B cell (primary cell): Measurements from ENCODE around the gene ELAVL2. TPM values are rescaled to one million over a fixed set of nuclear protein-coding genes. Genes with fewer than 3 reads are reported as not detected.

Experiments
- ATAC-seq: fragments of 200-7000 bp; cut with Tn5 transposase; one replicate; pipeline ENCODE4 v1.10.0; 2021; ENCODE audit warnings: low read depth, mild to moderate bottlenecking, moderate number of reproducible peaks, moderate library complexity
- CTCF ChIA-PET: fragments of 350-600 bp; sonication (Branson Sonifier 250); formaldehyde crosslinking; loops from one replicate; lab custom pipeline; 2021; ENCODE audit warnings: antibody characterized with exemption, inconsistent platforms; lab: Charles Lee
- POLR2A ChIA-PET: fragments of 350-600 bp; sonication (Branson Sonifier 250); formaldehyde crosslinking; loops from one replicate; lab custom pipeline; 2021; ENCODE audit warnings: antibody characterized with exemption; lab: Charles Lee
- DNase-seq: peaks from one replicate; pipeline ENCODE4 v3.0.0; 2013
- H2AFZ ChIP-seq: 2 replicates; pipeline ENCODE4 v1.6.1; 2012; ENCODE audit warnings: mild to moderate bottlenecking, low read depth, low read length; ENCODE audit not compliant: insufficient read depth, poor library complexity, severe bottlenecking
- H3K27ac ChIP-seq, 2 donors: 1 replicate in 1 of 2; 2 replicates in 1 of 2; pipeline ENCODE4 v1.5.1; 2012 to 2013; ENCODE audit warnings: low read length in 2 of 2, mild to moderate bottlenecking in 2 of 2, moderate library complexity in 1 of 2
- H3K27me3 ChIP-seq, 4 experiments: fragments of 200-600 bp in 1 of 4; sonication (generic) in 1 of 4; replicated peaks in 1 of 4; 1 replicate in 2 of 4; 2 replicates in 2 of 4; pipeline versions ENCODE4 v1.6.1 to v1.7.0; 2013 to 2016; ENCODE audit warnings: low read length in 3 of 4, mild to moderate bottlenecking in 2 of 4, mixed read lengths in 1 of 4, moderate library complexity in 1 of 4; ENCODE audit not compliant: insufficient read depth in 4 of 4, control insufficient read depth in 3 of 4; ENCODE audit errors: control extremely low read depth in 1 of 4
- H3K36me3 ChIP-seq, 2 experiments: replicated peaks in 1 of 2; 1 replicate in 1 of 2; 2 replicates in 1 of 2; pipeline versions ENCODE4 v1.6.1 to v1.7.1; 2013; ENCODE audit warnings: low read length in 1 of 2; ENCODE audit not compliant: insufficient read depth in 2 of 2, control insufficient read depth in 1 of 2; ENCODE audit errors: control extremely low read depth in 1 of 2, extremely low read depth in 1 of 2
- H3K4me1 ChIP-seq, 2 donors: fragments of 200-600 bp in 1 of 2; sonication (generic) in 1 of 2; 1 replicate in 1 of 2; 2 replicates in 1 of 2; pipeline versions ENCODE4 v1.5.1 to v1.6.1; 2013 to 2017; ENCODE audit warnings: low read length in 2 of 2; ENCODE audit not compliant: control insufficient read depth in 2 of 2, insufficient read depth in 2 of 2
- H3K4me2 ChIP-seq: replicated peaks from 2 replicates; pipeline ENCODE3; 2012; ENCODE audit warnings: mild to moderate bottlenecking, low read depth, low read length; ENCODE audit not compliant: poor library complexity, severe bottlenecking
- H3K4me3 ChIP-seq, 5 experiments: fragments of 200-600 bp in 1 of 5; sonication (generic) in 1 of 5; 1 replicate in 3 of 5; 2 replicates in 2 of 5; pipeline versions ENCODE4 v1.5.1 to v1.7.0; 2011 to 2016; ENCODE audit warnings: low read length in 4 of 5, mild to moderate bottlenecking in 4 of 5, low read depth in 2 of 5, control low read depth in 1 of 5, moderate library complexity in 1 of 5; ENCODE audit not compliant: insufficient read depth in 1 of 5; ENCODE audit errors: control extremely low read depth in 1 of 5, extremely low read depth in 1 of 5
- H3K79me2 ChIP-seq: fragments of 200-600 bp; sonication (generic); one replicate; pipeline ENCODE4 v1.6.0; 2016; ENCODE audit warnings: low read length; ENCODE audit not compliant: control insufficient read depth, insufficient read depth
- H3K9ac ChIP-seq: fragments of 200-600 bp; sonication (generic); 2 replicates; pipeline ENCODE4 v1.6.1; 2017; ENCODE audit warnings: mild to moderate bottlenecking, low read length, moderate library complexity
- H3K9me3 ChIP-seq, 3 donors: one replicate each; pipeline versions ENCODE4 v1.6.1 to v1.7.1; 2013; ENCODE audit warnings: low read length in 2 of 3; ENCODE audit not compliant: control insufficient read depth in 2 of 3, insufficient read depth in 1 of 3; ENCODE audit errors: control extremely low read depth in 1 of 3
- H4K20me1 ChIP-seq: 2 replicates; pipeline ENCODE4 v1.6.0; 2012; ENCODE audit warnings: mild to moderate bottlenecking, low read length; ENCODE audit not compliant: insufficient read depth, control insufficient read depth, poor library complexity, severe bottlenecking
- H3K27ac Mint-ChIP-seq: one replicate; pipeline ENCODE4 v1.8.0; 2021; ENCODE audit warnings: mixed read lengths
- H3K27me3 Mint-ChIP-seq: one replicate; pipeline ENCODE4 v1.8.0; 2021; ENCODE audit warnings: mixed read lengths
- H3K4me1 Mint-ChIP-seq: one replicate; pipeline ENCODE4 v1.8.0; 2021; ENCODE audit warnings: mixed read lengths
- H3K4me3 Mint-ChIP-seq: one replicate; pipeline ENCODE4 v1.8.0; 2021; ENCODE audit warnings: mixed read lengths
- H3K9me3 Mint-ChIP-seq: one replicate; pipeline ENCODE4 v1.8.0; 2022; ENCODE audit warnings: mixed read lengths; ENCODE audit not compliant: insufficient read depth
- CTCF ChIP-seq: fragments of 200-600 bp; IDR thresholded peaks from one replicate; pipeline ENCODE4 v1.8.0; 2022; ENCODE audit warnings: antibody characterized with exemption, mild to moderate bottlenecking
- EZH2 ChIP-seq: IDR thresholded peaks from 2 replicates; pipeline ENCODE4 v1.6.1; 2012; ENCODE audit warnings: borderline replicate concordance, low read depth, mild to moderate bottlenecking, moderate library complexity, low read length; ENCODE audit not compliant: insufficient read depth, poor library complexity, severe bottlenecking
- WGBS: methylation state at CpG from one replicate; pipeline ENCODE4 v1.1.5; 2013; ENCODE audit warnings: missing lambda C conversion rate; ENCODE audit not compliant: insufficient coverage; 5-methylcytosine and 5-hydroxymethylcytosine counted together
- intact Hi-C: fragments of 100-400 bp; cut with micrococcal nuclease; formaldehyde crosslinking; loops from one replicate; pipeline ENCODE4 v1.10.0; 2022
- polyA plus RNA-seq: library from polyadenylated mRNA; depleted of rRNA; stranded (reverse); fragments of >200 nt; gene quantifications from 2 replicates; pipeline ENCODE4 v1.2.3, GENCODE V29; 2012
- total RNA-seq, 2 donors: library from RNA; stranded (reverse); fragments of 120-200 nt in 1 of 2; gene quantifications; 1 replicate in 1 of 2; 2 replicates in 1 of 2; pipeline versions ENCODE4 v1.2.3 to v1.2.4, GENCODE V29; 2013 to 2022

Gene ELAVL2
- total and polyA plus RNA-seq, 2 donors (not counting 1 experiment from before 2014, with no cell fraction given), result not detected

GRCh38 chr9:23730364-23730763 lies 95.7 kb downstream of the ELAVL2 start:
- WGBS, result no CpG with 5 or more reads among the region's 2 CpGs
- TF ChIP-seq CTCF (no peak), EZH2 (no peak)
- DNase-seq (no peak), ATAC-seq (no peak)
- Histone ChIP-seq H3K9me3 (no peaks in the 10 kb centered on the region), H3K4me1 (no peaks in the 10 kb centered on the region), H3K27ac (no peak overlapping the region), H3K4me3 (no peak overlapping the region), H4K20me1 (no peaks in the 10 kb centered on the region), H2AFZ (no peak overlapping the region), H3K79me2 (no peaks in the 10 kb centered on the region), H3K4me2 (no peak overlapping the region), H3K27me3 (no peaks in the 10 kb centered on the region), H3K9ac (no peak overlapping the region), H3K36me3 (no peaks in the 10 kb centered on the region)
- Mint-ChIP-seq H3K4me3 (no peak overlapping the region), H3K27ac (no peak overlapping the region), H3K4me1 (no peaks in the 10 kb centered on the region), H3K27me3 (no peaks in the 10 kb centered on the region), H3K9me3 (no peaks in the 10 kb centered on the region)
- POLR2A ChIA-PET, result no interaction called here
- CTCF ChIA-PET, result no interaction called here
- intact Hi-C loops, result no loop called here

- Histone ChIP-seq H3K36me3 (no peaks in the 10 kb centered on the region), H4K20me1 (no peaks in the 10 kb centered on the region), H3K4me1 (no peaks in the 10 kb centered on the region), H3K27me3 (no peaks in the 10 kb centered on the region), H3K4me2 (no peak overlapping the region), H3K4me3 (no peak overlapping the region), H2AFZ (no peak overlapping the region), H3K79me2 (no peaks in the 10 kb centered on the region), H3K27ac (no peak overlapping the region), H3K9me3 (no peaks in the 10 kb centered on the region), H3K9ac (no peak overlapping the region)
- ChIA-PET CTCF (no interaction called here), POLR2A (no interaction called here)
- Mint-ChIP-seq H3K9me3 (no peaks in the 10 kb centered on the region), H3K4me1 (no peaks in the 10 kb centered on the region), H3K27me3 (no peaks in the 10 kb centered on the region), H3K27ac (no peak overlapping the region), H3K4me3 (no peak overlapping the region)
- TF ChIP-seq EZH2 (no peak), CTCF (no peak)
- no peak for ATAC-seq
- DNase-seq, result no peak
- intact Hi-C loops, result no loop called here
- WGBS, result no CpG with 5 or more reads among the region's 2 CpGs
Observed at GRCh38 chr9:23728736-23729135, 97.3 kb downstream of the ELAVL2 start.
